Measurements from ENCODE around the gene DCX.
"Not testable (repeated sequence)": the region's sequence is repeated elsewhere in the genome, so short reads cannot be mapped to it uniquely, and the experiment has no call there.

- TF ChIP-seq EZH2 (IDR thresholded peaks at IDR 0.05; ENCODE audit: borderline replicate concordance, low read depth, low read length, severe bottlenecking); CTCF (IDR thresholded peaks at IDR 0.05; ENCODE audit: borderline replicate concordance, extremely low read depth, low read length, poor library complexity, severe bottlenecking): not testable (repeated sequence)
Measured at GRCh38 chrX:111346150-111346549, 65.8 kb downstream of the DCX start.
